Eye (tissue), 1 donor: Measurements from ENCODE around the gene PPA2.
A peak's percentile ranks its signal among the peaks of the same experiment; 100 is the strongest.
"Not testable (repeated sequence)": the region's sequence is repeated elsewhere in the genome, so short reads cannot be mapped to it uniquely, and the experiment has no call there.

ENCODE experiments used
- DNase-seq: peaks from one replicate; pipeline ENCODE4 v3.0.0-alpha.2; 2015

The PPA2 gene

DNA sequence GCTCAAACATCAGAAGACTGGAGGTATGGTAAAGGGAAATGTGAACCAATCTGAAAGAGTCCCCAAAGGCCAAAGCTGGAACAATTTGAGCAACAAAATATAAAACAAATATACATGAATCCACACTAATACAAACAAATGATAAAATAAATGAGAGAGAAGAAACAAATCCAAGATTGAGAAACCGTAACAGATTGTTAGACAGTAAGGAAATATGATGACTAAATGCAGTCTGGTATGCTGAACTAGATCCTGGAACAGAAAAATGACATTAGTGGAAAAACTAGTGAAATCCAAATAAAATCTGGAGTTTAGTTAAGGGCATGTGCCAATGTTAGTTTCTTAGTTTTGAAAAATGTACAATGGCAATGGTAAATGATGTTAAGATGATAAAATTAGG lies 15.9 kb downstream of the PPA2 start:
- DNase-seq: no peak

DNA sequence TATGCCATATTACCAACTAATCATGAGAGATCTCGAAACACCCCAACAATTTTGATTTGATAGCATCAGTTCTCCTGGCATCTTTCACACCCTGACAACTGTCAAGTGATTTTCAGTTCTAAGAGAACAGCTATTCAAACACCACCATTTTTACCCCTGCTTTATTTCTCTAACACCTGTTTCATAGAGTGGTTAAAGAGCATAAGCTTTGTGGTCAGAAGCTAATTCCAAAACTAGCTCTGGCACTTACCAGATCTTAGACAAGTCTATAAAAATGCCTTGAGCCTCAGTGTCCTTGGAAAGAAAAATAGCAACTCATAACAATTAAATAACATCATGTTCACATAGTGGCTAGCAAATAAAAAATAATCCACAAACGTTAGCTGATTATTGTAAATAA lies 17.9 kb downstream of the PPA2 start:
- DNase-seq: no peak

DNA sequence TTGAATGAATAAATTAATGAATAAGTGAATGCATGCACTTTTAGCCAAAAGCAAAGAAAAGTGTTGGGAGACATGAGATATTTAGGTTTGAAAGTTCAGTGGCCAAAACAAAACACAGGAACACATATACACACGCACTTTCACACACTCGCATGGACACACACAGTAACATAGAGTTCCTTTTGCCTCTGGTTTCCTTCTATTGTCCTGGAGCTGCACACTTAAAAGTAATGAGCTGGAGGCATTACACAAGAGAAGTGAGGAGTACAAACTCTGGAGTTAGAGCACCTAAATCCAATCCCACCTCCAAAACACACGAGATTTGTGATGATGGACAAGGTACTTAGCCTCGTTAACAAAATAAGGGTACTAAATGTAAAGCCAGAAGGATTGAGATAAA lies 18.7 kb downstream of the PPA2 start:
- peak; percentile 6 for DNase-seq

- DNase-seq: no peak
These were observed 20.2 kb downstream of the PPA2 start for GRCh38 chr4:105453550-105454205.

GRCh38 chr4:105451346-105451745 lies 22.5 kb downstream of the PPA2 start:
- peak; percentile 26 for DNase-seq

- DNase-seq: no peak
These were observed 33.0 kb downstream of the PPA2 start for GRCh38 chr4:105440890-105441289.

DNA sequence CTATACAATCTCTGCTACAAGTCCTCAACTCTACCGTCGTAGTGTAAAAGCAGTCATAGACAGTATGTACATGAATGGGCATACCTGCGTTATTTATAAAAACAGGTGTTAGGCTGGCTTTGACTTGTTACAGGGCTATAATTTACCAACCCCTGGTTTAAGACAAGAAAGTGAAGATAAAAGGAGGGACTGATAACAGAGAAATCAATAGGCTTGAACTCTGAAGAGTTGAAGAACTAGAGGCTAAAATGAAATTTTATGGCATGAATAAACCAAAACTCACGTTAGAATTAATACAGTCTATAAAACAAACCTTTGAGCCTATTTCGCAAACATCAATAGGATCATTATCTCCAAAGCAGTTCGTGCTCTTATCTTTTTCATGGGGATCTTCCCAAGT lies 36.2 kb downstream of the PPA2 start:
- DNase-seq: no peak

- DNase-seq: no peak
These were observed 37.4 kb downstream of the PPA2 start for GRCh38 chr4:105436414-105436813.

GRCh38 chr4:105434940-105435339 lies 38.9 kb downstream of the PPA2 start:
- DNase-seq: no peak

DNA sequence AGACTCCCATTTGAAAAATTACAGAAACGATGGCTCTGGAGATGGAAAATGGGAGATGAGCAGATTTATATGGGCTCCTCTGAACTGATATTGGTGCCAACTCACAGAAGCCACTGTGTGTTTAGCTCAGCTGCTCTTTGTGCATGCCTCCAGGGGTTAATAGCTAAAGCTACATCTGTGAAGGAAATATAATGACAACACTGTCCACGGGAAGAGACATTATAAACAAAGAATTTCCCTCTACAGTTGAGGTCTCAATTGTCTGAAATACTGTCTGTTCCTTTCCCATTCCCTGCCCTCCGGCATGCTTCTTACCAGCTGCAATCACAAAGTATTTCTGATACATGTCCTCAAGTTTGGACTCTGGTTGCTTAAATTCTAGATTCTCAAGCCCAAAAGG lies 40.4 kb downstream of the PPA2 start:
- no peak for DNase-seq

DNA sequence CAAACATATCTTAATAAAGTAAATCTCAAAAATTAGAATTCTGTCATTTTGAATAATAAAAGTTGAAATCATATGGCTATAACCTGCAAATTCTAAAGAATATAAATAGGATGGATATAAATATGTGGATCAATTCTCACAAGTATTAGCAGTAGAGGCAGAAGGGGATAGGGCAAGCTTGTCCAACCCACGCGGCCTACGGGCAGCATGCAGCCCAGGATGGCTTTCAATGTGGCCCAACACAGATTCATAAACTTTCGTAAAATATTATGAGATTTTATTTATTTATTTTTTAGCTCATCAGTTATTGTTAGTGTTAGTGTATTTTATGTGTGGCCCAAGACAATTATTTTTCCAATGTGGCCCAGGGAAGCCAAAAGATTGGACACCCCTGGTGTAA lies 41.4 kb downstream of the PPA2 start:
- DNase-seq: no peak

- no peak for DNase-seq
These were observed 43.1 kb downstream of the PPA2 start for GRCh38 chr4:105430811-105431210.

GRCh38 chr4:105426187-105426897 lies 47.5 kb downstream of the PPA2 start:
- DNase-seq: no peak

GRCh38 chr4:105422207-105422920 lies 51.5 kb downstream of the PPA2 start:
- no peak for DNase-seq

- DNase-seq: no peak
These were observed 56.2 kb downstream of the PPA2 start for GRCh38 chr4:105417624-105418023.

DNA sequence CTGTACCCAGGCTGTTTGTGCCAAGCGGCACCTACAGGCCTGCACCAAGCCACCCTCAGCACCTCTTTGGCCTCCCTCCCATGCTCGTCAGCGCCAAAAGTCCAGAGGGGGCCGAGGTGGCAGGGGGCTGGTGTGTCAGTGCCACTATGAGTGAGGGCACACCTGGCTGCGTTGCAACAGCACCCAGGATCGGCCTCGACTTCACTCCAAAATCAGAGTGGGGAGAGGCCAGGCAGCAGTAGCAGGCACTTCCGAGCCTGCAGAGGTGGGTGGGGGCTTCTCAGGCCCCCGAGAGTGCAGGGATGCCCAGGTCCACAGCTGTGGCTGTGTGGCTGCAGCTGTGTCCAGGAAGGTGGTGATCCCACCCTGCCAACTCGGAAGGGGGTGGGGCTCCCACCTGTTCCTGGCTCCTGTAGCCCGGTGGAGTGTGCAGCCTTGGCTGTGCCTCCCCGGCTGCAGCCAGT lies 58.5 kb downstream of the PPA2 start:
- DNase-seq: no peak

DNA sequence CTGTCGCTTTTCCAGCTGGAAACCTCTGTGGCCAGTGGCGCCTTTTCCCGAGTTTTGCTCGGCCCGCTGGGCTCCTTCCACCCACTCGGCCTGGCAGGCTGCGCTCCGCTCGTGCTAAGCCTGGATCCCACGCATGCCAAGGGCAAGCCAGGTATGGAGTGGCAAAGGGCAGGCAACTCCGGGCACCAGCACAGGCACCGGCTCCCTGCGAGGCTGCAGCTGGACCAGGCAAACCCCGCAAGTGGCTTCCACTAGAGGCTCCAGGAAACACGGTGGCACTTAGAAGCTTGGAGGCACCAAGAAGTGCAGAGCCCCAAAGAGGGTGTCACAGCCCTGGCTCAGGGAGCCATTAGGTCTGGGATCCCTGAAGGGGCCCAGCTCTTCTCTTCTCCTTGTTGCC lies 59.5 kb downstream of the PPA2 start:
- DNase-seq: no peak

- not testable (repeated sequence) for DNase-seq
These were observed 64.7 kb downstream of the PPA2 start for GRCh38 chr4:105409135-105409534.

DNA sequence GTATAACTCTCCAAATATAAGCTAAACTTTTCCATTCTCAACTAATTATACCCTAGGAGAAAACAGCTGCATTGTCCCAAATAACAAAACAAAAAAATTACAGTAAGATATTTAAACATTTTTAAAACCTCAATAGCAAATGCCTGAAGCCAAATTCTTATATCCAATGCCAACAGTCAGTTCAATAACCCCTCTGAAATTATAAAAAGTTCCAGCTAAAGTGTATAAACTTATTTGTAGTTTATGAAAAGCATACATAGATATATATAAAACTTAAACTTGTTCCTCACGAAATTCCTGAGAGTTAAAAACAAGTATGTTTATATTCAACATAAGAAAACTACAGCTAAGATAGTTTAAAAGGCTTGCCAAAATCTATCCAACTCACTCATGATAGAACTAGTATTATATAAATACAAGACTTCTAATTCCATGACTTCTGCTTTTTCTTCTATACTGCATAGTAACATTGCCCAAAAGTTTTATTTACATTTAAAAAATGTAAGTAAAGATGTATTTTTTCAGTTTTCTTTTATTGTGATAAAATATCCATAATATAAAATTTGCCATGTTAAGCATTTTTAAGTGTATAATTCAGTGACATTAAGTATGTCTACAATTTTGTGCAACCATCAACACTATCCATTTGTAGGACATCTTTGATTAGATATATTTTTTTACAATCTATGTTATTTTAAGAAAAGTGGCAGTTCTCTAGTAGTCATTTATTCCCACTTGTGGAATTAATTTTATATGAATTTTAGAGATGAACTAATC lies 72.8 kb downstream of the PPA2 start:
- DNase-seq: no peak

- DNase-seq: no peak
These were observed 74.2 kb downstream of the PPA2 start for GRCh38 chr4:105399532-105400161.

DNA sequence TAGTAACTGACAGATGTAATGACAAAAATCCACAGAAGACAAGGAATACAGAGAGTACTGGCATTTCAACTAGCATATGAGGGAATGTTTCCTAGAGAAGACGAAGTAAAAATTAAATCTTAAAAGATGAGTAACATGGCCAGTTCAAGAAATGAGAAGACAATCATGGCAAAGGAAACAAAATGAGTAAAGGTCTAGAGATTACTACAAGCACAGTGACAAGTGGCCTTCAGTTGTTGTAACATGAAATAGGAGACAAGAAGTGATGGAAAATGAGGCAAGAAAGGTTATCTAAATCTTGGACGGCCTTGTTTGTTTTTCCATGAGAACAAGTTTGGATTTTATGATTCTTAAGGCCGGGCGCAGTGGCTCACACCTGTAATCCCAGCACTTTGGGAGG lies 81.0 kb downstream of the PPA2 start:
- DNase-seq: no peak

DNA sequence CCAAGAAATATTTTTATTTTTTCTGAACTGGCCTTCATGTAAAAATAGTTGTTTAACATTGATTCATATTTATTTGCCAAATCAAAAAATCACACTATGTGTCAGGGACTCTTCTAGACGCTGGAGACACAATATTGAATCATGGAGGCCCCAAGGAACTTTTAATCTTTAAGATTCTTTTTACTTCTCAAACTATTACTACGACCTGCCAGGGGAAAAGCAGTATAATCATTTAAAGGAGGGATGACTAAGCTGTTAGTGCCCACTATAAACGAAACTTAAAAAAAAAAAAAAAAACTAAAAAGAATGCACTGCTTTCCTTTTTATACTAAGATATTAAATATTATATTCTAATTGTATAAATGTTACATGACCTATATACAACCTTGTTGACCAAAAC lies 84.7 kb downstream of the PPA2 start:
- no peak for DNase-seq

DNA sequence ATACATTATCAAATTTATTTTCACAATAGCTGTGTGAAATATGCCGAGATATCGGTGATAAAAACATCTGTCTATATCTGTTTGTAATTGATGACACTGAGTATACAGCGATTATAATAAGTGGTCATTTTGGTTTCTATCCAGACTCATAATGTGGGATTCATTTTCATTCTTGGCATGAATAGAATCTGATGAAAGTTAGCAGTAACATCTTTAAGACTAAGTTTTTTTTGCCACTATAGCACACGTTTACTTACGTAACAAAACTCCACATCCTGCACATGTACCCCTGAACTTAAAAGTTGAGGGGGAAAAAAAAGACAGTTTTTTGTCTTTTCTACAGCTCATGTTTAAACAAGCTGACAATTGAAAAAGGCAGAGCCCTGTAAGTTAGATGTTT lies 86.4 kb downstream of the PPA2 start:
- DNase-seq: no peak
